Fibroblast of the aortic adventitia (primary cell): ENCODE measurements around the gene SUPV3L1. TPM values are rescaled to one million over a fixed set of nuclear protein-coding genes. Genes with fewer than 3 reads are reported as not detected.
"Not testable (repeated sequence)": the region's sequence is repeated elsewhere in the genome, so short reads cannot be mapped to it uniquely, and the experiment has no call there.

Experiments
- DNase-seq: peaks from one replicate; pipeline ENCODE4 v3.0.0-alpha.2; 2010; ENCODE audit warnings: low read depth
- H3K4me3 ChIP-seq: 2 replicates; pipeline ENCODE4 v1.5.1; 2011; ENCODE audit warnings: low read depth, mild to moderate bottlenecking, control low read depth, low read length, moderate library complexity
- CTCF ChIP-seq: IDR thresholded peaks from 2 replicates; pipeline ENCODE4 v1.5.1; 2011; ENCODE audit warnings: mild to moderate bottlenecking, low read length, control low read depth, inconsistent platforms; ENCODE audit not compliant: insufficient read depth
- total RNA-seq: library from RNA; depleted of rRNA; stranded (reverse); fragments of >200 nt; gene quantifications from 2 replicates; pipeline ENCODE4 v1.2.3, GENCODE V29; 2012; ENCODE audit warnings: low replicate concordance

The SUPV3L1 gene
- 31.0 and 67.4 TPM in 2 replicates for total RNA-seq

- DNase-seq = peak; percentile 99
- no peak for TF ChIP-seq CTCF
These were observed at the start of gene SUPV3L1 for GRCh38 chr10:69179743-69180524. SUPV3L1 (plus strand) TSS chr10:69180234; CDS start chr10:69180292, 58 bp downstream.

GRCh38 chr10:69130251-69130650 lies 49.8 kb upstream of the SUPV3L1 start:
- H3K4me3 ChIP-seq = no peak overlapping the region
- peak; percentile 19 for DNase-seq

More at GRCh38 chr10:69179743-69180524, at the start of gene SUPV3L1:
- H3K4me3 ChIP-seq = peak within 1 kb of the TSS; percentile 100

GRCh38 chr10:69139961-69140360 lies 40.1 kb upstream of the SUPV3L1 start:
- no peak for DNase-seq
- TF ChIP-seq CTCF = no peak
- H3K4me3 ChIP-seq = no peak overlapping the region

More at GRCh38 chr10:69130251-69130650, 49.8 kb upstream of the SUPV3L1 start:
- no peak for TF ChIP-seq CTCF

GRCh38 chr10:69141304-69141703 lies 38.7 kb upstream of the SUPV3L1 start:
- TF ChIP-seq CTCF = no peak
- no peak for DNase-seq
- H3K4me3 ChIP-seq = no peak overlapping the region

- not testable (repeated sequence) for DNase-seq, H3K4me3 ChIP-seq
These were observed 38.0 kb upstream of the SUPV3L1 start for GRCh38 chr10:69142074-69142473.

GRCh38 chr10:69142983-69143382 lies 37.1 kb upstream of the SUPV3L1 start:
- no peak for DNase-seq
- TF ChIP-seq CTCF = no peak
- no peak overlapping the region for H3K4me3 ChIP-seq

GRCh38 chr10:69145329-69145728 lies 34.7 kb upstream of the SUPV3L1 start:
- no peak overlapping the region for H3K4me3 ChIP-seq
- no peak for DNase-seq
- no peak for TF ChIP-seq CTCF
